Erythroblast (primary cell): ENCODE data around the gene CASZ1.

Experiments used
- GATA1 ChIP-seq: IDR thresholded peaks from 2 replicates; pipeline ENCODE4 v1.6.1; 2011; ENCODE audit warnings: low read depth, mild to moderate bottlenecking, control low read depth, low read length, moderate library complexity
- POLR2A ChIP-seq: IDR thresholded peaks from 2 replicates; pipeline ENCODE4 v1.6.1; 2011; ENCODE audit warnings: mild to moderate bottlenecking, low read length

DNA sequence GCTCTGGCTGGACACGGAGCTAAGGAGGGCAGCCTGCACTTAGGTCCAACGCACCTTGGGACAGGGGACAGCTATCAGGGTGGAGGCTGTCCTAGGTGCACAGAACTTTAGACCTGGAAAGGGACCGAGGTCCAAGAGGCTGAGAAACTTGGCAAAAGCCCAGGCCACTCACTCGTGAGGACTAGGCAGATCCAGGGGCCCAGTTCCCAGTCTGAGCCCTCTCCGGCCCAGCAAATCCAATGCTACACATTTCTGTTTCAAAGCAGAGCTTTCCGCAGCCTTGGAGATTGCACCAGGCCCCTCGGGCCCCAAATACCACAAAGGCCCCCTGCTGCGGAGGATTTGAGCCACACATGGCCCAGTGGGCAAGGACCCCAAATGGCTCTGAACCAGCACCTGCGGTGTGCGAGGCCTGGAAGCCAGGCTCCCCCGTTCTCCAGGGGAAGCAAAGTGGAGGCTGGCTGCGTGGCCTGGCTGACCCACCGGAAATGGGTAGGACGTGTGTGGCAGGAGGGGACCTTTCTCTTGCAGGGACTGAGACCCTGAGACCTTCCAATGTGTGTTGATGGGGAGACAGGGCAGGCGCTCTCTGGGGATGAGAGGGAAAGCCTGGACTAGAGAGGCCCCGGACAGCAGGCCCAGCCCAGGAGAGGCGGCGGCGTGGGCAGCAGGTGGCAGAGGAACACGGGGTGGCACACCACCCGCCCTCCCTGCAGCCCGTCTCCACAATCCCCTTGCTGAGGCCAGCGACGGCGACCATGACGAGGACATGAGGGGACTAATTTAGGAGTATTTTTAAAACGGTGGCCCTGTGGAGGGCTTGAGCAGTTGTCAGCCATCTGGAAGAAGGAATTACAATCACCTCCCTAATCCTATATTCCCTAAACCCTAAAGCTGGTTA, 118.7 kb downstream of the CASZ1 start:
- TF ChIP-seq POLR2A (no peak), GATA1 (no peak)
